GM23248 (cell line): ENCODE measurements around the gene RELN. TPM values are rescaled to one million over a fixed set of nuclear protein-coding genes. Genes with fewer than 3 reads are reported as not detected.

ENCODE experiments used
- DNase-seq: peaks from one replicate; pipeline ENCODE4 v3.0.0-alpha.2; 2015
- H2AFZ ChIP-seq: fragments of 200-600 bp; sonication (generic); 2 replicates; pipeline ENCODE4 v1.6.1; 2016; ENCODE audit warnings: antibody characterized with exemption
- H3F3A ChIP-seq: fragments of 200-600 bp; sonication (generic); 2 replicates; pipeline ENCODE4 v1.6.1; 2016; ENCODE audit warnings: mild to moderate bottlenecking, antibody characterized with exemption, mixed run types; ENCODE audit not compliant: insufficient read depth
- H3K27ac ChIP-seq: fragments of 200-600 bp; sonication (generic); 2 replicates; pipeline ENCODE4 v1.5.1; 2016; ENCODE audit warnings: mild to moderate bottlenecking
- H3K27me3 ChIP-seq: fragments of 200-600 bp; sonication (generic); replicated peaks from 2 replicates; pipeline ENCODE4 v1.6.1; 2016; ENCODE audit warnings: mild to moderate bottlenecking; ENCODE audit not compliant: insufficient read depth
- H3K36me3 ChIP-seq: fragments of 200-600 bp; sonication (generic); 2 replicates; pipeline ENCODE4 v1.6.1; 2016; ENCODE audit warnings: low read depth, mild to moderate bottlenecking
- H3K4me1 ChIP-seq: fragments of 200-600 bp; sonication (generic); 2 replicates; pipeline ENCODE4 v1.6.1; 2016; ENCODE audit warnings: mild to moderate bottlenecking; ENCODE audit not compliant: insufficient read depth
- H3K4me2 ChIP-seq: fragments of 200-600 bp; sonication (generic); one replicate; pipeline ENCODE4 v1.6.1; 2016; ENCODE audit warnings: mild to moderate bottlenecking; ENCODE audit not compliant: unreplicated experiment
- H3K4me3 ChIP-seq: fragments of 200-600 bp; sonication (generic); 2 replicates; pipeline ENCODE4 v1.5.1; 2016; ENCODE audit warnings: mild to moderate bottlenecking
- H3K79me2 ChIP-seq: fragments of 200-600 bp; sonication (generic); 2 replicates; pipeline ENCODE4 v1.6.1; 2016; ENCODE audit warnings: mild to moderate bottlenecking; ENCODE audit not compliant: insufficient read depth
- H3K9ac ChIP-seq: fragments of 200-600 bp; sonication (generic); 2 replicates; pipeline ENCODE4 v1.6.1; 2016; ENCODE audit warnings: mild to moderate bottlenecking
- H3K9me2 ChIP-seq: fragments of 200-600 bp; sonication (generic); 2 replicates; pipeline ENCODE4 v1.6.1; 2016; ENCODE audit warnings: mixed run types, mild to moderate bottlenecking, moderate library complexity; ENCODE audit not compliant: insufficient read depth
- H3K9me3 ChIP-seq: fragments of 200-600 bp; sonication (generic); one replicate; pipeline ENCODE4 v1.6.1; 2017; ENCODE audit warnings: low read depth
- H4K20me1 ChIP-seq: fragments of 200-600 bp; sonication (generic); 2 replicates; pipeline ENCODE4 v1.6.0; 2016; ENCODE audit not compliant: insufficient read depth
- EZH2 ChIP-seq: fragments of 200-600 bp; sonication (generic); IDR thresholded peaks from 2 replicates; pipeline ENCODE4 v1.6.1; 2018; ENCODE audit warnings: antibody characterized with exemption, mild to moderate bottlenecking; ENCODE audit not compliant: insufficient read depth, poor library complexity, severe bottlenecking
- EZH2phosphoT487 ChIP-seq: fragments of 200-600 bp; sonication (generic); IDR thresholded peaks from 2 replicates; pipeline ENCODE4 v1.6.1; 2018; ENCODE audit warnings: antibody characterized with exemption, moderate library complexity, mild to moderate bottlenecking, low read depth; ENCODE audit not compliant: insufficient read depth
- WGBS, 2 experiments: methylation state at CpG; one replicate each; pipeline ENCODE4 v1.1.6; 2015 to 2017; ENCODE audit warnings: low lambda C conversion rate in 2 of 2, low coverage in 1 of 2; ENCODE audit errors: missing lambda C conversion rate in 2 of 2; 5-methylcytosine and 5-hydroxymethylcytosine counted together
- in situ Hi-C: fragments of 300-500 bp; cut with MboI; formaldehyde crosslinking; loops from 2 replicates; pipeline ENCODE4 v1.15.0; 2020
- polyA plus RNA-seq: library from polyadenylated mRNA; unstranded; fragments of >200 nt; fragmentation: Nextera tagmentation; extraction: Ambion mirVana; gene quantifications from 2 replicates; pipeline ENCODE4 v1.2.1, GENCODE V29; 2016
- total RNA-seq: library from RNA; depleted of rRNA; stranded (reverse); fragments of >200 nt; shearing (Covaris generic); gene quantifications from 2 replicates; pipeline ENCODE4 v1.2.3, GENCODE V29; 2014

The RELN gene
- total and polyA plus RNA-seq, 2 experiments from 2014 or later: 0.76 to 0.97 TPM

- Histone ChIP-seq H3K9me3 (no peaks in the 10 kb centered on the region), H3F3A (no peaks in the 10 kb centered on the region), H3K4me1 (no peaks in the 10 kb centered on the region), H3K79me2 (no peaks in the 10 kb centered on the region), H3K9me2 (no peaks in the 10 kb centered on the region), H3K9ac (no peak overlapping the region), H3K4me3 (no peak overlapping the region), H3K4me2 (no peak overlapping the region), H4K20me1 (no peaks in the 10 kb centered on the region), H3K27me3 (peaks cover 3% of the 10 kb centered on the region), H3K36me3 (no peaks in the 10 kb centered on the region), H2AFZ (no peak overlapping the region), H3K27ac (no peak overlapping the region)
- no peak for DNase-seq
- no peak for TF ChIP-seq EZH2phosphoT487
- no peak for TF ChIP-seq EZH2
- 54 to 69% methylated on average over 2 of the region's 2 CpGs for WGBS, 2 experiments
- in situ Hi-C loops: no loop called here
These were observed 7.2 kb upstream of the RELN start for GRCh38 chr7:103996639-103997038.

- Histone ChIP-seq H3F3A (no peaks in the 10 kb centered on the region), H3K9me2 (no peaks in the 10 kb centered on the region), H3K27ac (no peak overlapping the region), H3K9ac (no peak overlapping the region), H4K20me1 (no peaks in the 10 kb centered on the region), H3K79me2 (no peaks in the 10 kb centered on the region), H3K27me3 (peaks cover 9% of the 10 kb centered on the region), H2AFZ (no peak overlapping the region), H3K4me1 (no peaks in the 10 kb centered on the region), H3K4me2 (no peak overlapping the region), H3K4me3 (no peak overlapping the region), H3K9me3 (no peaks in the 10 kb centered on the region), H3K36me3 (no peaks in the 10 kb centered on the region)
- 68 to 74% methylated on average over 4 of the region's 4 CpGs for WGBS, 2 experiments
- TF ChIP-seq EZH2 (no peak), EZH2phosphoT487 (no peak)
- DNase-seq: no peak
- in situ Hi-C loops: no loop called here
These were observed 6.6 kb upstream of the RELN start for GRCh38 chr7:103996017-103996551.

- no peaks in the 10 kb centered on the region for H3K9me3 ChIP-seq
- in situ Hi-C loops: no loop called here
- no peak for DNase-seq
- H3K9me2 ChIP-seq: no peaks in the 10 kb centered on the region
- H3K79me2 ChIP-seq: no peaks in the 10 kb centered on the region
- H3K9ac ChIP-seq: no peak overlapping the region
- no peaks in the 10 kb centered on the region for H3K4me1 ChIP-seq
- H2AFZ ChIP-seq: no peak overlapping the region
- no peaks in the 10 kb centered on the region for H4K20me1 ChIP-seq
- TF ChIP-seq EZH2: no peak
- no peak for TF ChIP-seq EZH2phosphoT487
- no peaks in the 10 kb centered on the region for H3K36me3 ChIP-seq
- no peak overlapping the region for H3K4me2 ChIP-seq
- no peak overlapping the region for H3K4me3 ChIP-seq
- no peak overlapping the region for H3K27ac ChIP-seq
- peaks cover 11% of the 10 kb centered on the region for H3K27me3 ChIP-seq
- no peaks in the 10 kb centered on the region for H3F3A ChIP-seq
These were observed 6.1 kb upstream of the RELN start for GRCh38 chr7:103995554-103995953.

GRCh38 chr7:103993551-103993950 lies 4.1 kb upstream of the RELN start:
- no peak for DNase-seq
- H3F3A ChIP-seq: no peaks in the 10 kb centered on the region
- H3K4me1 ChIP-seq: no peaks in the 10 kb centered on the region
- no peak for TF ChIP-seq EZH2phosphoT487
- no peak for TF ChIP-seq EZH2
- no peaks in the 10 kb centered on the region for H3K9me2 ChIP-seq
- H3K9me3 ChIP-seq: no peaks in the 10 kb centered on the region
- no peaks in the 10 kb centered on the region for H4K20me1 ChIP-seq
- 88 to 92% methylated on average over 1 of the region's 1 CpG for WGBS, 2 experiments
- no peak overlapping the region for H3K4me2 ChIP-seq
- H3K9ac ChIP-seq: no peak overlapping the region
- no peak overlapping the region for H3K4me3 ChIP-seq
- H3K36me3 ChIP-seq: no peaks in the 10 kb centered on the region
- H2AFZ ChIP-seq: no peak overlapping the region
- peaks cover 21% of the 10 kb centered on the region for H3K27me3 ChIP-seq
- in situ Hi-C loops: no loop called here
- H3K27ac ChIP-seq: no peak overlapping the region
- H3K79me2 ChIP-seq: no peaks in the 10 kb centered on the region

GRCh38 chr7:103991406-103991805 lies 1.9 kb upstream of the RELN start:
- WGBS, 2 experiments: 79 to 83% methylated on average over 2 of the region's 2 CpGs

More at GRCh38 chr7:103991406-103991805, 1.9 kb upstream of the RELN start:
- Histone ChIP-seq H3K4me1 (no peaks in the 10 kb centered on the region), H3K9ac (no peak overlapping the region), H3K27me3 (peaks cover 36% of the 10 kb centered on the region), H3K4me3 (no peak overlapping the region), H3K9me3 (no peaks in the 10 kb centered on the region), H3K27ac (no peak overlapping the region), H3F3A (no peaks in the 10 kb centered on the region), H3K79me2 (no peaks in the 10 kb centered on the region), H4K20me1 (no peaks in the 10 kb centered on the region), H3K4me2 (no peak overlapping the region), H3K36me3 (no peaks in the 10 kb centered on the region), H2AFZ (no peak overlapping the region), H3K9me2 (no peaks in the 10 kb centered on the region)
- no peak for DNase-seq
- TF ChIP-seq EZH2 (no peak), EZH2phosphoT487 (no peak)
- in situ Hi-C loops: no loop called here
